AG20443 (cell line): ENCODE results near the gene THSD4.

Experiments used
- DNase-seq: peaks from one replicate; pipeline ENCODE4 v3.0.0; 2012; ENCODE audit warnings: low spot score, mixed read lengths

Gene THSD4

GRCh38 chr15:71097890-71098289 is 17.4 kb upstream of the THSD4 start:
- no peak for DNase-seq

GRCh38 chr15:71098920-71099319 is 16.4 kb upstream of the THSD4 start:
- no peak for DNase-seq

- peak; percentile 60 for DNase-seq
These were observed 12.1 kb upstream of the THSD4 start for GRCh38 chr15:71103102-71103676.

- DNase-seq: no peak
These were observed 10.6 kb upstream of the THSD4 start for GRCh38 chr15:71104636-71105035.

- DNase-seq: no peak
These were observed 9.8 kb upstream of the THSD4 start for GRCh38 chr15:71105444-71105843.

- no peak for DNase-seq
These were observed 8.3 kb upstream of the THSD4 start for GRCh38 chr15:71106802-71107500.

GRCh38 chr15:71107501-71107815 is 7.8 kb upstream of the THSD4 start:
- no peak for DNase-seq

GRCh38 chr15:71109130-71109529 is 6.1 kb upstream of the THSD4 start:
- DNase-seq: peak; percentile 50

- no peak for DNase-seq
These were observed 5.4 kb upstream of the THSD4 start for GRCh38 chr15:71109905-71110304.

GRCh38 chr15:71110405-71111180 is 4.7 kb upstream of the THSD4 start:
- no peak for DNase-seq

GRCh38 chr15:71111181-71111565 is 4.1 kb upstream of the THSD4 start:
- no peak for DNase-seq

GRCh38 chr15:71111950-71112349 is 3.3 kb upstream of the THSD4 start:
- DNase-seq: no peak

GRCh38 chr15:71112429-71112828 is 2.8 kb upstream of the THSD4 start:
- no peak for DNase-seq

GRCh38 chr15:71114066-71114680 is 1.1 kb upstream of the THSD4 start:
- DNase-seq: no peak

GRCh38 chr15:71115567-71116351 is 488 bp downstream of the THSD4 start:
- DNase-seq: peak; percentile 81

GRCh38 chr15:71116366-71116765 is 1.1 kb downstream of the THSD4 start:
- no peak for DNase-seq

GRCh38 chr15:71116942-71117341 is 1.7 kb downstream of the THSD4 start:
- DNase-seq: no peak

- no peak for DNase-seq
These were observed 2.5 kb downstream of the THSD4 start for GRCh38 chr15:71117714-71118305.

GRCh38 chr15:71118345-71118744 is 3.1 kb downstream of the THSD4 start:
- no peak for DNase-seq

GRCh38 chr15:71118881-71119632 is 3.8 kb downstream of the THSD4 start:
- DNase-seq: no peak

GRCh38 chr15:71120428-71120944 is 5.2 kb downstream of the THSD4 start:
- no peak for DNase-seq
